ENCODE results near the gene FUZ. TPM values are rescaled to one million over a fixed set of nuclear protein-coding genes. Genes with fewer than 3 reads are reported as not detected.

The FUZ gene
- total and polyA plus RNA-seq, 5 donors: 13.2 to 25.8 (median 17.2) TPM

DNA sequence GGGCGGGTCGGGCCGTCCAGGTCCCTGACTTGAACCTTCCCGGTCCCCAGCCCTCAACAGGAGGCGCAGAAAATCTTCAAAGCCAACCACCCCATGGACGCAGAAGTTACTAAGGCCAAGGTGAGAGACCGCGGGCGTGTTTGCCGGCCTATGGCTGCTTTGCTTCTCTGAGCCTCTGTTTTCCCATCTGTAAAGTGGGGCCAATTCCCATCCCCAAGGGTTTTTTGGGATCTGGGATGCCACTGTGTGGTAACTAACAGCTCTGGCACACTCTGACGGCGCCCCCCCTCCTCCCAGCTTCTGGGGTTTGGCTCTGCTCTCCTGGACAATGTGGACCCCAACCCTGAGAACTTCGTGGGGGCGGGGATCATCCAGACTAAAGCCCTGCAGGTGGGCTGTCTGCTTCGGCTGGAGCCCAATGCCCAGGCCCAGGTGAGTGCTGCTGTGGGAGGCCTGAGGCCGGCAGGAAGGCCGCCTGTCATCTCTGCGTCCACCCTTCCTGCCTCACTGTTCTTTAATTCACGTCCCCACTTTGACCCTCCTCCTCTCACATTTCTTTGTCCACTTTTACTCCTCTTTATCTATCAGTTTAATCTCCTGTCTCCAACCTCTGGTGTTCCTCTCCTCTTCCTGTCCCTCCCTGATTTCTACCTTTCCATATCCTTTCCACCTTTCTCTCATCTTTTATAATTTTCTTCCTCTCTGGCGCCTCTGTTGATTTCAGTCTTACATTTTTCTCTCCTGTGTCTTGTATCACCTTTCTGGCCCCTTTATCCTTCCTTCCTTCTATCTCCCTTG is 7.1 kb downstream of the FUZ start:
- Histone ChIP-seq H3K27ac (ENCODE audit: low read length) (no peak overlapping the region), H3K9me3 (ENCODE audit: control insufficient read depth, low read length) (no peaks in the 10 kb centered on the region), H3K27me3 (ENCODE audit: control insufficient read depth, insufficient read depth) (no peaks in the 10 kb centered on the region), H3K4me1 (ENCODE audit: control insufficient read depth, insufficient read depth, low read length) (peaks cover 1% of the 10 kb centered on the region), H3K4me3 (ENCODE audit: low read length) (no peak overlapping the region)
- DNase-seq: peak in 2 of 3 donors; percentile 55 to 62
- intact Hi-C loops (cut with DNase I): no loop called here
- no peak for ATAC-seq
- 82% methylated on average over 20 of the region's 20 CpGs for WGBS

DNA sequence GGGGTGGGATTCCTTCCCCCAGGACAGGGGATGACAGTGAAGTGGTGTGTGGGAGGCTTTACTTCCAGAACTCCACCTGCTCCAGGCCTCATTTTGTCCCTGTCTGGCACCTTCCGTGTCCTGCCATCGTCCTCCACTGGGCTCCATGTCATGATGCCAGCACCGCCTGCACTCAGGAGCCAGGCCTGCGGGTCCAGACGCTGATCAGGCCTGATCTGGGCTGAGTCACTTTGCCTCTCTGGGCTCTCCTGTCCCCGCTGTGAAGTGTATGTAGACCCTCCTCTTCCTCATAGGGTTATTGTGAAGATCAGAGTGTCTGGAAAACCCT is 9.6 kb downstream of the FUZ start:
- H3K27ac ChIP-seq (ENCODE audit: low read length): no peak overlapping the region
- DNase-seq: peak in 1 of 3 donors; percentile 56
- intact Hi-C loops (cut with DNase I): loop anchor here in 1 of 4 donors (5.0 kb wide), 1 partner anchor 36 kb away; the partner anchor contains the start of gene AP2A1
- 93% methylated on average over 6 of the region's 6 CpGs for WGBS
- no peak overlapping the region for H3K4me3 ChIP-seq (ENCODE audit: low read length)
- H3K9me3 ChIP-seq (ENCODE audit: control insufficient read depth, low read length): no peaks in the 10 kb centered on the region
- no peaks in the 10 kb centered on the region for H3K27me3 ChIP-seq (ENCODE audit: control insufficient read depth, insufficient read depth)
- no peak for ATAC-seq
- H3K4me1 ChIP-seq (ENCODE audit: control insufficient read depth, insufficient read depth, low read length): no peaks in the 10 kb centered on the region

- H3K27ac ChIP-seq (ENCODE audit: low read length): no peak overlapping the region
- no peaks in the 10 kb centered on the region for H3K27me3 ChIP-seq (ENCODE audit: control insufficient read depth, insufficient read depth)
- no peak for ATAC-seq
- no peaks in the 10 kb centered on the region for H3K9me3 ChIP-seq (ENCODE audit: control insufficient read depth, low read length)
- DNase-seq: peak in 2 of 3 donors; percentile 68 to 70
- no peaks in the 10 kb centered on the region for H3K4me1 ChIP-seq (ENCODE audit: control insufficient read depth, insufficient read depth, low read length)
- WGBS: 79% methylated on average over 24 of the region's 24 CpGs
- no peak overlapping the region for H3K4me3 ChIP-seq (ENCODE audit: low read length)
- intact Hi-C loops (cut with DNase I): loop anchor here in 1 of 4 donors (5.0 kb wide), 1 partner anchor 36 kb away; the partner anchor contains the start of gene AP2A1
Measured at GRCh38 chr19:49802836-49803528, 10.1 kb downstream of the FUZ start.

GRCh38 chr19:49801966-49802661 is 11.0 kb downstream of the FUZ start:
- H3K9me3 ChIP-seq (ENCODE audit: control insufficient read depth, low read length): no peaks in the 10 kb centered on the region
- 42% methylated on average over 37 of the region's 38 CpGs for WGBS
- DNase-seq (peak; percentile 93 to 98 (median 96)), ATAC-seq (peak; percentile 72 to 85)
- intact Hi-C loops (cut with DNase I): loop anchor here in 1 of 4 donors (5.0 kb wide), 1 partner anchor 35 kb away; the partner anchor contains the start of gene AP2A1
- peak overlapping the region; percentile 13 for H3K4me3 ChIP-seq (ENCODE audit: low read length)
- no peak overlapping the region for H3K27ac ChIP-seq (ENCODE audit: low read length)
- no peaks in the 10 kb centered on the region for H3K4me1 ChIP-seq (ENCODE audit: control insufficient read depth, insufficient read depth, low read length)
- H3K27me3 ChIP-seq (ENCODE audit: control insufficient read depth, insufficient read depth): no peaks in the 10 kb centered on the region

DNA sequence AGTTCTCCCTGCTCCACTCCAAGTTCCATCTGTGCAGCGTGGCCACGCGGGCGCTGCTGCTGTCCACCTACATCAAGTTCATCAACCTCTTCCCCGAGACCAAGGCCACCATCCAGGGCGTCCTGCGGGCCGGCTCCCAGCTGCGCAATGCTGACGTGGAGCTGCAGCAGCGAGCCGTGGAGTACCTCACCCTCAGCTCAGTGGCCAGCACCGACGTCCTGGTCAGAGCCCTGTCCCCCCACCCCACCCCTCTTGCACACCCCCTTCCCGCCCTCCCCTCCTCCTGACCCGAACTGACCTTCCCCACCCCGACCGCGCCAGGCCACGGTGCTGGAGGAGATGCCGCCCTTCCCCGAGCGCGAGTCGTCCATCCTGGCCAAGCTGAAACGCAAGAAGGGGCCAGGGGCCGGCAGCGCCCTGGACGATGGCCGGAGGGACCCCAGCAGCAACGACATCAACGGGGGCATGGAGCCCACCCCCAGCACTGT is 11.6 kb downstream of the FUZ start:
- no peaks in the 10 kb centered on the region for H3K27me3 ChIP-seq (ENCODE audit: control insufficient read depth, insufficient read depth)
- ATAC-seq (peak in 1 of 2 donors; percentile 3), DNase-seq (peak in 2 of 3 donors; percentile 67 to 69)
- intact Hi-C loops (cut with DNase I): loop anchor here in 1 of 4 donors (5.0 kb wide), 1 partner anchor 34 kb away; the partner anchor contains the start of gene AP2A1
- H3K9me3 ChIP-seq (ENCODE audit: control insufficient read depth, low read length): no peaks in the 10 kb centered on the region
- H3K27ac ChIP-seq (ENCODE audit: low read length): peak overlapping the region; percentile 3
- H3K4me3 ChIP-seq (ENCODE audit: low read length): peak overlapping the region; percentile 13
- H3K4me1 ChIP-seq (ENCODE audit: control insufficient read depth, insufficient read depth, low read length): no peaks in the 10 kb centered on the region
- whole genome bisulfite sequencing: 72% methylated on average over 32 of the region's 32 CpGs

GRCh38 chr19:49800771-49801170 is 12.3 kb downstream of the FUZ start:
- H3K27me3 ChIP-seq (ENCODE audit: control insufficient read depth, insufficient read depth): no peaks in the 10 kb centered on the region
- no peak overlapping the region for H3K27ac ChIP-seq (ENCODE audit: low read length)
- H3K4me3 ChIP-seq (ENCODE audit: low read length): no peak overlapping the region
- H3K9me3 ChIP-seq (ENCODE audit: control insufficient read depth, low read length): no peaks in the 10 kb centered on the region
- H3K4me1 ChIP-seq (ENCODE audit: control insufficient read depth, insufficient read depth, low read length): no peaks in the 10 kb centered on the region
- DNase-seq: peak in 1 of 3 donors; percentile 47
- no peak for ATAC-seq
- intact Hi-C loops (cut with DNase I): loop anchor here in 1 of 4 donors (5.0 kb wide), 1 partner anchor 33 kb away; the partner anchor contains the start of gene AP2A1
- 95% methylated on average over 10 of the region's 10 CpGs for WGBS

DNA sequence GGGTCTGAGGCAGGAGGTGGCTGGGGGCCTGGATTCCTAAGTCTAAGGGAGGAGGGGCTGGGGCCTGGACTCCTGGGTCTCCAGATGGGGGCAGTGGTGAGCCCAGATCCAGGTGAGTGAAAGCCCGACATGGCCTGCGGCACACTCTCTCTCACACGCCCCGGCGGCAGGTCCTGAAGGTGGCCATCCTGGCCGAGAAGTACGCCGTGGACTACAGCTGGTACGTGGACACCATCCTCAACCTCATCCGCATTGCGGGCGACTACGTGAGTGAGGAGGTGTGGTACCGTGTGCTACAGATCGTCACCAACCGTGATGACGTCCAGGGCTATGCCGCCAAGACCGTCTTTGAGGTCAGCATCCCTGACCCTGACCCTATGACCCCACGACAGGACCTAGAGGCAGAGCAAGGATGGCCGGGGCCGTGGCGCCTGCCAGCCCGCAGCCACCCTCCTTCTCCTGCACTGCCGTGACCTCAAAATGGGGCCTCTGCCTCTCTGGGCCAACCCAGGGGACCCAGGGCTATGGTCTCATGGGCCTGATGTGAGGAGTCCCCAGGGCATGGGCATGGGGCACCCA is 13.2 kb downstream of the FUZ start:
- WGBS: 93% methylated on average over 25 of the region's 25 CpGs
- no peaks in the 10 kb centered on the region for H3K9me3 ChIP-seq (ENCODE audit: control insufficient read depth, low read length)
- H3K27ac ChIP-seq (ENCODE audit: low read length): no peak overlapping the region
- intact Hi-C loops (cut with DNase I): loop anchor here in 1 of 4 donors (5.0 kb wide), 1 partner anchor 33 kb away; the partner anchor contains the start of gene AP2A1
- no peaks in the 10 kb centered on the region for H3K4me1 ChIP-seq (ENCODE audit: control insufficient read depth, insufficient read depth, low read length)
- H3K27me3 ChIP-seq (ENCODE audit: control insufficient read depth, insufficient read depth): no peaks in the 10 kb centered on the region
- ATAC-seq: no peak
- H3K4me3 ChIP-seq (ENCODE audit: low read length): no peak overlapping the region
- DNase-seq: peak in 2 of 3 donors; percentile 54 to 61

GRCh38 chr19:49799271-49799797 is 13.8 kb downstream of the FUZ start:
- Histone ChIP-seq H3K4me3 (ENCODE audit: low read length) (no peak overlapping the region), H3K9me3 (ENCODE audit: control insufficient read depth, low read length) (no peaks in the 10 kb centered on the region), H3K4me1 (ENCODE audit: control insufficient read depth, insufficient read depth, low read length) (no peaks in the 10 kb centered on the region), H3K27me3 (ENCODE audit: control insufficient read depth, insufficient read depth) (no peaks in the 10 kb centered on the region), H3K27ac (ENCODE audit: low read length) (no peak overlapping the region)
- ATAC-seq: no peak
- 93% methylated on average over 28 of the region's 28 CpGs for WGBS
- intact Hi-C loops (cut with DNase I): no loop called here
- DNase-seq: peak in 1 of 3 donors; percentile 58

DNA sequence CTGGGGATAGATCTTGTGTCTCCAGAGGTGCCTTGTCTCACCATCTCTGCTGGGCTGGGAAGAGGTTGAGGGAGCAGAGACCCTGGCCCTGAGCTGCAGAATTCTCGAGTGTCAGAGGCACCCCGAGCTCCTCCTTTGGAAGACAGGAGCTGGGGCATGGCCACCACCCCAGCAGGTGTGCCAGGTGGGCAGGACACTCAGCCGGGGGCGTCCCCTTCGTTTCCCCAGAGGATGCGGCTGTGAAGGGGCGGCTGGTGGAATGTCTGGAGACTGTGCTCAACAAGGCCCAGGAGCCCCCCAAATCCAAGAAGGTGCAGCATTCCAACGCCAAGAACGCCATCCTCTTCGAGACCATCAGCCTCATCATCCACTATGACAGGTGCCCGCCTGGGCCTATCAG is 14.5 kb downstream of the FUZ start:
- H3K27ac ChIP-seq (ENCODE audit: low read length): no peak overlapping the region
- H3K4me3 ChIP-seq (ENCODE audit: low read length): no peak overlapping the region
- H3K4me1 ChIP-seq (ENCODE audit: control insufficient read depth, insufficient read depth, low read length): no peaks in the 10 kb centered on the region
- no peaks in the 10 kb centered on the region for H3K9me3 ChIP-seq (ENCODE audit: control insufficient read depth, low read length)
- H3K27me3 ChIP-seq (ENCODE audit: control insufficient read depth, insufficient read depth): no peaks in the 10 kb centered on the region
- intact Hi-C loops (cut with DNase I): no loop called here
- 94% methylated on average over 11 of the region's 11 CpGs for WGBS
- peak in 1 of 3 donors; percentile 52 for DNase-seq
- no peak for ATAC-seq

DNA sequence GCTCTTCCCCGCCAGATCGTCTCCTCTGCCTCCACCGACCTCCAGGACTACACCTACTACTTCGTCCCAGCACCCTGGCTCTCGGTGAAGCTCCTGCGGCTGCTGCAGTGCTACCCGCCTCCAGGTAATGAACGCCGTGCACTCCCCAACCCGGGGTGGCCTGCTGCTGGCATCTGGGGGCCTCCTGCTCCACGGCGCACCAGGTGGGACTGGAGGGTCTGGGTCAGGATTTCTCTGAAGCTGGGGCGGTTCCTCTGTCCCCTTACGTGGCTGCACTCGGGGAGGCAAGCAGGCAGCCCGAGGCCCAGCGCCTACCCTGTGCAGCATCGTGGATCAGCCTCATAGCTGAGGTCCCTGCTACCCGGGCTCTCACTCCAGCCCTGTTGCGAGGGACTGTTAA is 17.5 kb downstream of the FUZ start:
- Histone ChIP-seq H3K4me3 (ENCODE audit: low read length) (no peak overlapping the region), H3K9me3 (ENCODE audit: control insufficient read depth, low read length) (no peaks in the 10 kb centered on the region), H3K4me1 (ENCODE audit: control insufficient read depth, insufficient read depth, low read length) (no peaks in the 10 kb centered on the region), H3K27me3 (ENCODE audit: control insufficient read depth, insufficient read depth) (no peaks in the 10 kb centered on the region), H3K27ac (ENCODE audit: low read length) (no peak overlapping the region)
- peak in 1 of 3 donors; percentile 42 for DNase-seq
- intact Hi-C loops (cut with DNase I): no loop called here
- no peak for ATAC-seq
- 91% methylated on average over 20 of the region's 20 CpGs for WGBS
